Upper lobe of left lung (tissue), 4 donors: Measurements from ENCODE around the gene UBL4B.

Source experiments
- POLR2AphosphoS5 ChIP-seq, 2 donors: sonication (generic); formaldehyde crosslinking; IDR thresholded peaks; one replicate each; pipeline ENCODE4 v1.5.1; 2017; ENCODE audit warnings: antibody characterized with exemption in 2 of 2
- TF ChIP-seq, protein P1 (sequence below), 6 experiments: fragments of 450-650 bp in 4 of 6; fragments of 200-600 bp in 2 of 6; sonication (generic) in 2 of 6; IDR thresholded peaks; one replicate each; pipeline ENCODE4 v1.5.1; 2016 to 2019; ENCODE audit warnings: antibody characterized with exemption in 6 of 6

DNA sequence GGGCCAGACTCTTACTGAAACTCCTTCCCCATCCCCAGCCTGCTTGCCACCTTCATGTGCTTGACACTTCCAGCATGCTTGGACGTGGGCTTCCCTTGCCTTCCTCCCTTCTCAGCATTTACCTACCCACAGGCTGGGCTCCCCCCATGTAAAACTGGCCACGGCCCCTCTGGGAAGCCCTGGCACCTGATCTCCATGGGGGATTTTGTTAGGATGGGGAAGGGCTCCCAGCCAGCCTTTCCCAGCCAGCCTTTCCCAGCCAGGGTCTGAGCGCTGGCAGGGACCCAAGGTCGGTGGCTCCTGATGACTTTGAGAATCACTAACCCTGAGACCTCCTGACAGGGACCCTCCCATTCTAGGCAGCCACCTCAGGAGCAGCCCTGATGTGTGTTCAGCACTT, 48.5 kb upstream of the UBL4B start:
- TF ChIP-seq POLR2AphosphoS5 (IDR thresholded peaks at IDR 0.05) = no peak
- TF ChIP-seq, protein P1, sequence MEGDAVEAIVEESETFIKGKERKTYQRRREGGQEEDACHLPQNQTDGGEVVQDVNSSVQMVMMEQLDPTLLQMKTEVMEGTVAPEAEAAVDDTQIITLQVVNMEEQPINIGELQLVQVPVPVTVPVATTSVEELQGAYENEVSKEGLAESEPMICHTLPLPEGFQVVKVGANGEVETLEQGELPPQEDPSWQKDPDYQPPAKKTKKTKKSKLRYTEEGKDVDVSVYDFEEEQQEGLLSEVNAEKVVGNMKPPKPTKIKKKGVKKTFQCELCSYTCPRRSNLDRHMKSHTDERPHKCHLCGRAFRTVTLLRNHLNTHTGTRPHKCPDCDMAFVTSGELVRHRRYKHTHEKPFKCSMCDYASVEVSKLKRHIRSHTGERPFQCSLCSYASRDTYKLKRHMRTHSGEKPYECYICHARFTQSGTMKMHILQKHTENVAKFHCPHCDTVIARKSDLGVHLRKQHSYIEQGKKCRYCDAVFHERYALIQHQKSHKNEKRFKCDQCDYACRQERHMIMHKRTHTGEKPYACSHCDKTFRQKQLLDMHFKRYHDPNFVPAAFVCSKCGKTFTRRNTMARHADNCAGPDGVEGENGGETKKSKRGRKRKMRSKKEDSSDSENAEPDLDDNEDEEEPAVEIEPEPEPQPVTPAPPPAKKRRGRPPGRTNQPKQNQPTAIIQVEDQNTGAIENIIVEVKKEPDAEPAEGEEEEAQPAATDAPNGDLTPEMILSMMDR (IDR thresholded peaks at IDR 0.05) = no peak
